Measurements from ENCODE around the gene AP2B1. TPM values are rescaled to one million over a fixed set of nuclear protein-coding genes. Genes with fewer than 3 reads are reported as not detected.

The AP2B1 gene
- total RNA-seq, 1 donor from 2014 or later: 216 TPM

DNA sequence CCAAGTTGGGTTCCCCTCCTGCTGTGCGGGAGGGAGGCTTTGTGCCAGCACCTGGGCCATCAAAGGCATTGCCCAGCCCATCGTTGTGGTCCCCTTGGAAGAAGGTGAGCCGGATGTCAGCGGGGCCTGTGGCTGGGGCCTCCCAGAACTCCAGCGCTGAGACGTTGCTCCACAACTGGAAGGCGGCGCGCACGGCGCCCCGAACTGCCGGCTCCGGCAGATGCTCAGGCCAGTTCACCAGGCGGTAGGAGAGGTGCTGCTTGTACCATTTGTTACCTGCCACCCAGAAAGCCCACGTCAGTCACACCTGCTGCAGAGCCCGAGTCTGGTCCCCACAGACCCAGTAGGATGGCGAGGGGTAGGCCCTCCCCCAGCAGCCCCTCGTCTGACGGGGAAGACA, 186.0 kb downstream of the AP2B1 start:
- H3K9me3 Mint-ChIP-seq: no peaks in the 10 kb centered on the region
- TF ChIP-seq, protein P1, sequence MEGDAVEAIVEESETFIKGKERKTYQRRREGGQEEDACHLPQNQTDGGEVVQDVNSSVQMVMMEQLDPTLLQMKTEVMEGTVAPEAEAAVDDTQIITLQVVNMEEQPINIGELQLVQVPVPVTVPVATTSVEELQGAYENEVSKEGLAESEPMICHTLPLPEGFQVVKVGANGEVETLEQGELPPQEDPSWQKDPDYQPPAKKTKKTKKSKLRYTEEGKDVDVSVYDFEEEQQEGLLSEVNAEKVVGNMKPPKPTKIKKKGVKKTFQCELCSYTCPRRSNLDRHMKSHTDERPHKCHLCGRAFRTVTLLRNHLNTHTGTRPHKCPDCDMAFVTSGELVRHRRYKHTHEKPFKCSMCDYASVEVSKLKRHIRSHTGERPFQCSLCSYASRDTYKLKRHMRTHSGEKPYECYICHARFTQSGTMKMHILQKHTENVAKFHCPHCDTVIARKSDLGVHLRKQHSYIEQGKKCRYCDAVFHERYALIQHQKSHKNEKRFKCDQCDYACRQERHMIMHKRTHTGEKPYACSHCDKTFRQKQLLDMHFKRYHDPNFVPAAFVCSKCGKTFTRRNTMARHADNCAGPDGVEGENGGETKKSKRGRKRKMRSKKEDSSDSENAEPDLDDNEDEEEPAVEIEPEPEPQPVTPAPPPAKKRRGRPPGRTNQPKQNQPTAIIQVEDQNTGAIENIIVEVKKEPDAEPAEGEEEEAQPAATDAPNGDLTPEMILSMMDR (conservative IDR thresholded peaks at IDR 0.05): no peak

DNA sequence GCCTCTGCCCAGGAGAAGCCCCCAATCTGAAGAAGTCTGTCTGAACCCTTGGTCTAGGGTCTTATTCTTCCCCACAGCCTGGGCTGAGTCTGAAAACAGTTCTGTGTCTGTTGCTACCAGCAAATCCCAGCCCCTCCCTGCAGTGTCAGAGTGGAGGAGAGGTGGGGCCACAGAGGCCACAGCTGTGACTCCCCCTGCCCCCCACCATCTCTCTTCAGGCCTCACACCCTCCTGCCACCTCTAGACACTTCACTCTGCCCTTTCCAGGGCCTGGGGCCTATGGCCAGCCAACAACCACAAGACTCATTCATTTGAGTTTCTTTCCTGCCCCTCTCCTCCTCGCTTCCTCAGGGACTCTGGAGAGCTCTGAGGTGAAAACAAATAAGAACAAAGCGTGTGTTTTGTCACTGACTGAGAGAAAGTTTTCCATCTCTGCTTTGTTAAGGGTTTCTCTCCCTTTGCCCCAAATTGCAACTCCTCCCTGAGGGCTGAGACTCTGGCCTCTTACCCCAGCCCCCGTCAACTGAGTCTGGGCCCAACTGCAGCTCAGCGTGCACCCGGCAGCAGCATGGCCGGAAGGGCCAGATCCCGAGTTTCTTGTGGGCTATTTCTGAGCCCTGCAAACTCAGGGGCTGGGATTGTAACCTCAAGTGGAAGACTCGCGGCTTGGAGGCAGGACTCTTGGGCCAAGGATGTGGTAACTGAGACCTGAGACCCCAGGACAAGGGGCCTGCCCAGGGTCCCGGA, 186.7 kb downstream of the AP2B1 start:
- Mint-ChIP-seq H3K4me3 (no peak overlapping the region), H3K9me3 (no peaks in the 10 kb centered on the region), H3K36me3 (ENCODE audit: low read depth) (no peaks in the 10 kb centered on the region), H3K4me1 (peaks cover 30% of the 10 kb centered on the region), H3K27me3 (ENCODE audit: low read depth) (no peaks in the 10 kb centered on the region), H3K27ac (ENCODE audit: unreplicated experiment) (peak overlapping the region; percentile 98)
- TF ChIP-seq, protein P1 (conservative IDR thresholded peaks at IDR 0.05): no peak
- no peak for DNase-seq (ENCODE audit: low read depth, low spot score)

More for the DNA sequence above, 186.0 kb downstream of the AP2B1 start:
- H3K27ac Mint-ChIP-seq (ENCODE audit: unreplicated experiment): no peak overlapping the region
- H3K4me3 Mint-ChIP-seq: no peak overlapping the region
- no peaks in the 10 kb centered on the region for H3K27me3 Mint-ChIP-seq (ENCODE audit: low read depth)
- no peak for DNase-seq (ENCODE audit: low read depth, low spot score)
- H3K4me1 Mint-ChIP-seq: peaks cover 30% of the 10 kb centered on the region
- H3K36me3 Mint-ChIP-seq (ENCODE audit: low read depth): no peaks in the 10 kb centered on the region

DNA sequence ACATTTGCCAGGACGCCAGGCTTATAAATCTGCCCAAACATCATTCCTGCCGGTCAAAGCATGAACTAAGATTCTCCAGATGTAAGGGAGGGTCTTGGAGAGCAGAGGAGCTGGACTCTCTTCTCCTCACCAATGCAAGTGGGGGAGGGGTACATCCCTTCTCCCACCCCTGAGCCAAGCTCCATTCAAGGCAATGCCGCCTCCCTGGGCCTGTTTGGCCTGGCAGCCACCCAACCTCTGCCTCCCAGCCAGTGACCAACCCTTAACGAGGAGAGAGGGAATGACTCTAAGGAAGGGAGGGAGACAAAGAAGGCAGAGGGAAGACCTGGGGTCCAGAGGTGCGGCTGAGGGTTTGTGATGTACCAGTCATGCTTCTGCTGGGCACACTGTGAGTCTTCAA, 187.4 kb downstream of the AP2B1 start:
- TF ChIP-seq, protein P1 (conservative IDR thresholded peaks at IDR 0.05): no peak
- H3K36me3 Mint-ChIP-seq (ENCODE audit: low read depth): no peaks in the 10 kb centered on the region
- H3K27ac Mint-ChIP-seq (ENCODE audit: unreplicated experiment): peak overlapping the region; percentile 98
- no peak overlapping the region for H3K4me3 Mint-ChIP-seq
- peaks cover 30% of the 10 kb centered on the region for H3K4me1 Mint-ChIP-seq
- no peak for DNase-seq (ENCODE audit: low read depth, low spot score)
- H3K9me3 Mint-ChIP-seq: no peaks in the 10 kb centered on the region
- no peaks in the 10 kb centered on the region for H3K27me3 Mint-ChIP-seq (ENCODE audit: low read depth)

DNA sequence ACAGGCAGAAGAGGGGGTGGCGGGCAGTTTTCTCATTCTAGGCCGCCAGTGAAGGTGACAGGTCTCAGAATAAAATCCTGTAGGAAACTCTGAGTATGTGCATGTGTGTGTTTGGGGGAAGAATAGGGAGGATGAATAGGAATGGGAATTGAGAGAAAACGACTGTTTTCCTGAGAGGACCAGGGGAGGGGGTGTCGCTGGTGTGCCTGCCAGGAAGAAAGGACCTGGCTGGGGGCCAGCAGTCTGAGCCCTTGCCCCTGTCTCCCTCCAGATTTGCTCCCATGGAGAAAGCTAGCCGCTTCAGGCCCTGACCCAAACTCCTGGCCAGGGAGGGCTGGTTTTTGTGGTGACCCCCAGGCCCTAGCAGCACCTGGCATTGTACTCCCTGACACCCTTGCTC, 187.9 kb downstream of the AP2B1 start:
- Mint-ChIP-seq H3K27me3 (ENCODE audit: low read depth) (no peaks in the 10 kb centered on the region), H3K36me3 (ENCODE audit: low read depth) (no peaks in the 10 kb centered on the region), H3K4me3 (no peak overlapping the region), H3K9me3 (no peaks in the 10 kb centered on the region), H3K27ac (ENCODE audit: unreplicated experiment) (no peak overlapping the region), H3K4me1 (peaks cover 30% of the 10 kb centered on the region)
- TF ChIP-seq, protein P1 (conservative IDR thresholded peaks at IDR 0.05): no peak
- no peak for DNase-seq (ENCODE audit: low read depth, low spot score)

DNA sequence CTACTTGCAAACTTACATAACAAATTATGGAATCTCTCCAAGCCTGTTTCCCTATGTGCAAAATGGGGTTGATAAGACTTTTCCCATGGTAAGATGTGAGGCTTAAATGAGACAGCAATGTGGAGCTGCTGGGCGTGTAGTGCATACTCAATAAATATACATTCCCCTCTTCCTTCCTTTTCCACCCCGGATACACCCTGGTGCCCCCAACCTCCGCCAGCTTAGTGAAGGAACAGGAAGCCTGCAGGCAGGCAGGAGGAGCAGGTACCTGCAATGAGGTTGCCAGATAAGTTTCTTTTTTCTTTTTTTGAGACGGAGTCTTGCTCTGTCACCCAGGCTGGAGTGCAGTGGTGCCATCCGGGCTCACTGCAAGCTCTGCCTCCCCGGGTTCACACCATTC, 188.5 kb downstream of the AP2B1 start:
- no peaks in the 10 kb centered on the region for H3K36me3 Mint-ChIP-seq (ENCODE audit: low read depth)
- TF ChIP-seq, protein P1 (conservative IDR thresholded peaks at IDR 0.05): no peak
- DNase-seq (ENCODE audit: low read depth, low spot score): no peak
- no peak overlapping the region for H3K4me3 Mint-ChIP-seq
- H3K27me3 Mint-ChIP-seq (ENCODE audit: low read depth): no peaks in the 10 kb centered on the region
- peaks cover 30% of the 10 kb centered on the region for H3K4me1 Mint-ChIP-seq
- peak overlapping the region; percentile 35 for H3K27ac Mint-ChIP-seq (ENCODE audit: unreplicated experiment)
- no peaks in the 10 kb centered on the region for H3K9me3 Mint-ChIP-seq

Other genes starting within 250 kb of the AP2B1 start
- 17.6 and 20.2 TPM in 2 replicates for gene SLFN11, start 213.7 kb upstream of the AP2B1 start, total RNA-seq
- 15.1 and 17.5 TPM in 2 replicates for gene SLFN12, start 154.8 kb upstream of the AP2B1 start, total RNA-seq
- 9.3 and 10.0 TPM in 2 replicates for gene SLFN13, start 138.6 kb upstream of the AP2B1 start, total RNA-seq
- gene SLFN12L, start 49.6 kb upstream of the AP2B1 start, total RNA-seq: not detected in 2 replicates
- not detected in 2 replicates for gene SLFN14, start 26.5 kb upstream of the AP2B1 start, total RNA-seq
- 4.2 and 5.1 TPM in 2 replicates for gene PEX12, start 8.8 kb upstream of the AP2B1 start, total RNA-seq
- 31.7 and 33.8 TPM in 2 replicates for gene RASL10B, start 144.3 kb downstream of the AP2B1 start, total RNA-seq
- gene GAS2L2, start 165.9 kb downstream of the AP2B1 start, total RNA-seq: 0.12 and 0.16 TPM in 2 replicates
- 0.23 TPM in 1 of 2 replicates, not detected in the other for gene C17orf50, start 173.6 kb downstream of the AP2B1 start, total RNA-seq
- gene MMP28, start 208.3 kb downstream of the AP2B1 start, total RNA-seq: 0.68 and 0.71 TPM in 2 replicates
- 300 and 320 TPM in 2 replicates for gene TAF15, start 222.2 kb downstream of the AP2B1 start, total RNA-seq